Left lung (tissue), 10 donors: ENCODE results near the gene UBP1. TPM values are rescaled to one million over a fixed set of nuclear protein-coding genes. Genes with fewer than 3 reads are reported as not detected.
"Not testable (repeated sequence)": the region's sequence is repeated elsewhere in the genome, so short reads cannot be mapped to it uniquely, and the experiment has no call there.

ENCODE experiments used
- ATAC-seq: fragments of 200-7000 bp; cut with Tn5 transposase; one replicate; pipeline ENCODE4 v1.9.1; 2020; ENCODE audit warnings: moderate library complexity
- DNase-seq, 4 donors: peaks; one replicate each; pipeline ENCODE4 v3.0.0-alpha.2; 2013 to 2020
- H3K27ac ChIP-seq, 2 donors: fragments of 200-600 bp; sonication (generic) in 1 of 2; one replicate each; pipeline versions ENCODE4 v1.5.0 to v1.8.0; 2020 to 2021
- H3K27me3 ChIP-seq, 2 donors: fragments of 200-600 bp; sonication (generic) in 1 of 2; one replicate each; pipeline versions ENCODE4 v1.5.0 to v1.8.0; 2020 to 2021
- H3K36me3 ChIP-seq, 2 donors: fragments of 200-600 bp; sonication (generic) in 1 of 2; one replicate each; pipeline versions ENCODE4 v1.5.0 to v1.8.0; 2020 to 2021
- H3K4me1 ChIP-seq, 2 donors: fragments of 200-600 bp; one replicate each; pipeline ENCODE4 v1.8.0; 2021
- H3K4me3 ChIP-seq, 2 donors: fragments of 200-600 bp; sonication (generic) in 1 of 2; one replicate each; pipeline versions ENCODE4 v1.5.0 to v1.8.0; 2020 to 2021; ENCODE audit warnings: mild to moderate bottlenecking in 1 of 2
- H3K9me3 ChIP-seq, 2 donors: fragments of 200-600 bp; sonication (generic) in 1 of 2; one replicate each; pipeline versions ENCODE4 v1.5.0 to v1.8.0; 2020 to 2021
- intact Hi-C, 2 donors: fragments of 100-400 bp; cut with DNase I; formaldehyde crosslinking; loops; one replicate each; pipeline versions ENCODE4 v1.11.2 to v1.14.2; 2022
- polyA plus RNA-seq, 6 donors: library from polyadenylated mRNA; unstranded; fragments of 120-200 nt; gene quantifications; one replicate each; pipeline ENCODE4 v1.2.1, GENCODE V29; 2013; ENCODE audit not compliant: insufficient read length in 6 of 6
- total RNA-seq, 2 donors: library from RNA; stranded (reverse); fragmentation: NEBNext Ultra II Directional; extraction: Animal tissue kit (Norgen Biotek cat#: 25700); gene quantifications; one replicate each; pipeline ENCODE4 v1.2.1, GENCODE V29; 2021
- TF ChIP-seq, protein P1 (sequence below), 2 donors: fragments of 200-600 bp; sonication (generic) in 1 of 2; IDR thresholded peaks; one replicate each; pipeline versions ENCODE4 v1.5.0 to v1.8.0; 2021; ENCODE audit warnings: antibody characterized with exemption in 2 of 2
- donor health status: DM: no; HTN: yes; CAD: no.
- donor health status: DM: no; HTN: no; CAD: no.

UBP1 gene
- total and polyA plus RNA-seq, 8 donors: 60.9 to 135 (median 124) TPM

DNA sequence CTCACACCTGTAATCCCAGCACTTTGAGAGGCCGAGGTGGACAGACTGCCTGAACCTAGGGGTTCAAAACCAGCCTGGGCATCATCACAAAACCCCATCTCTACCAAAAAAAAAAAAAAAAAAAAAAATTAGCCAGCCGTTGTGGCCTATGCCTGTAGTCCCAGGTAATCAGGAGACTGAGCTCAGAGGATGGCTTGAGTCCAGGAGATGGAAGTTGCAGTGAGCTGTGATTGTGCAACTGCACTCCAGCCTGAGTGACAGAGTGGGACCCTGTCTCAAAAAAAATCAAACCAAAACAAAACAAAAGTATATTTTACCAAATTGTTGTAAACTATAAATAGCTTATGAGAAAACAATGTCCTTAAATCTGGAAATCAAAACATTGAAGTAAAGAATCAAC lies 34.7 kb upstream of the UBP1 start:
- no peak overlapping the region for H3K27ac ChIP-seq
- intact Hi-C loops: no loop called here
- H3K9me3 ChIP-seq: no peaks in the 10 kb centered on the region
- DNase-seq (no peak), ATAC-seq (no peak)
- H3K4me3 ChIP-seq: no peak overlapping the region
- no peaks in the 10 kb centered on the region for H3K27me3 ChIP-seq
- TF ChIP-seq, protein P1, sequence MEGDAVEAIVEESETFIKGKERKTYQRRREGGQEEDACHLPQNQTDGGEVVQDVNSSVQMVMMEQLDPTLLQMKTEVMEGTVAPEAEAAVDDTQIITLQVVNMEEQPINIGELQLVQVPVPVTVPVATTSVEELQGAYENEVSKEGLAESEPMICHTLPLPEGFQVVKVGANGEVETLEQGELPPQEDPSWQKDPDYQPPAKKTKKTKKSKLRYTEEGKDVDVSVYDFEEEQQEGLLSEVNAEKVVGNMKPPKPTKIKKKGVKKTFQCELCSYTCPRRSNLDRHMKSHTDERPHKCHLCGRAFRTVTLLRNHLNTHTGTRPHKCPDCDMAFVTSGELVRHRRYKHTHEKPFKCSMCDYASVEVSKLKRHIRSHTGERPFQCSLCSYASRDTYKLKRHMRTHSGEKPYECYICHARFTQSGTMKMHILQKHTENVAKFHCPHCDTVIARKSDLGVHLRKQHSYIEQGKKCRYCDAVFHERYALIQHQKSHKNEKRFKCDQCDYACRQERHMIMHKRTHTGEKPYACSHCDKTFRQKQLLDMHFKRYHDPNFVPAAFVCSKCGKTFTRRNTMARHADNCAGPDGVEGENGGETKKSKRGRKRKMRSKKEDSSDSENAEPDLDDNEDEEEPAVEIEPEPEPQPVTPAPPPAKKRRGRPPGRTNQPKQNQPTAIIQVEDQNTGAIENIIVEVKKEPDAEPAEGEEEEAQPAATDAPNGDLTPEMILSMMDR (IDR thresholded peaks at IDR 0.05): no peak
- H3K36me3 ChIP-seq: no peaks in the 10 kb centered on the region
- H3K4me1 ChIP-seq: no peaks in the 10 kb centered on the region

DNA sequence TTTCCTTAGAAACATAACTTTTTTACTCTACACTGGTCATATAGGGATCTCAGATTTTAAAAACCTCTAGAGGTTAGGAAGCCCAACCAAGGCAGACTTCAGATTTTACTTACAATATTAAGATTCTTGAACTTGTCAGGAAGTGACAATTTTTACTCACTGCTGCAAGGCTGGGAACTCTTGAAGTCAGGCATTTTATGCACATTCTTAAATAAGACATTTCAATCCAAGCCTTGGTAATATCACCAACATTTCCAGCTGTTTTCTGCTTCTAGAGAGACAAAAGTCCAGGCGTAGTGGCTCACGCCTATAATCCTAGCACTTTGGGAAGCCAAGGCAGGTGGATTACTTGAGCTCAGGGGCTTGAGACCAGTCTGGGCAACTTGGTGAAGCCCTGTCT lies 33.6 kb upstream of the UBP1 start:
- TF ChIP-seq, protein P1 (IDR thresholded peaks at IDR 0.05): no peak
- intact Hi-C loops: no loop called here
- Histone ChIP-seq H3K9me3 (no peaks in the 10 kb centered on the region), H3K4me3 (no peak overlapping the region), H3K27ac (no peak overlapping the region), H3K27me3 (no peaks in the 10 kb centered on the region), H3K36me3 (no peaks in the 10 kb centered on the region), H3K4me1 (no peaks in the 10 kb centered on the region)
- DNase-seq: no peak
- ATAC-seq: no peak

DNA sequence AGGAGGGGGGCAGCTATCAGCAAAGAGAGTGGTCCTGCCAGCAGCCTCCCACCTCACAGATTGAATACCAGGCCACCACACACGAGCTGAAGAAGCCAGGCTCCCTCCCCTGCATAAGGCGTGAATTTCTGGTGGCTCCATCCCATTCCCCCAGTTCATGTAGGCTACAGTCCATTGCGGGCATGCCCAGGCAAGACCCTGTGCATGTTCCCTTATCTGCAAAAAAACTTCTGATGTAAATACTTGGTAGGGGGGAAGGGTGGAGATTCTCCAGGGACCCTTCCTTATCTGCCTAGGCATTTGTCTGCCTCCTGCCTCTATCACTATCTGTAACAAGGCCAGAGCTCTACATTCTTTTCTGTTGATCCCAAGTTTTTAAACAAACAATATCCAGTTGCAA lies 27.6 kb upstream of the UBP1 start:
- DNase-seq: no peak
- H3K27me3 ChIP-seq: no peaks in the 10 kb centered on the region
- H3K36me3 ChIP-seq: no peaks in the 10 kb centered on the region
- no peaks in the 10 kb centered on the region for H3K4me1 ChIP-seq
- H3K4me3 ChIP-seq: no peak overlapping the region
- peaks cover 0 to 5% of the 10 kb centered on the region in 2 donors for H3K9me3 ChIP-seq
- no peak overlapping the region for H3K27ac ChIP-seq
- no peak for ATAC-seq
- TF ChIP-seq, protein P1 (IDR thresholded peaks at IDR 0.05): no peak
- intact Hi-C loops: no loop called here

DNA sequence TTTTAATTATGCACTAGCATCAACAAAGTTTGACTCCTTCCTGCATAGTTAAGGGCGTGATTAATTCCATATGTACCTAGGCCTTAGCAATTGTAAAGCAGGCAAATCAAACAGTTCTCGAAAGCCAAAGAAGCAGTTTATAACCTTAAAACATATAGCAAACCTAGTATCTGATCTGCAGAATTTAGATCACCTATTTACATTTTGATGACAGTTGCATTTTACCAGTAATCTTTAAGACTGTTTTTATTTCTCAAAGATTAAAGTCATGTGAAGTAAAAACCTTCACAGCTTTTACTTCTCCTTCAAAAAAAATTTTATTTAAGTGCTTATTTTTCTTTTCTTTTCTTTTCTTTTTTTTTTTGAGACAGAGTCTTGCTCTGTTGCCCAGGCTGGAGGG lies 20.9 kb upstream of the UBP1 start:
- H3K9me3 ChIP-seq: peaks cover 0 to 40% of the 10 kb centered on the region in 2 donors
- H3K27me3 ChIP-seq: no peaks in the 10 kb centered on the region
- no peaks in the 10 kb centered on the region for H3K36me3 ChIP-seq
- intact Hi-C loops: no loop called here
- DNase-seq (no peak), ATAC-seq (no peak)
- TF ChIP-seq, protein P1 (IDR thresholded peaks at IDR 0.05): no peak
- no peak overlapping the region for H3K27ac ChIP-seq
- H3K4me1 ChIP-seq: no peaks in the 10 kb centered on the region
- no peak overlapping the region for H3K4me3 ChIP-seq

DNA sequence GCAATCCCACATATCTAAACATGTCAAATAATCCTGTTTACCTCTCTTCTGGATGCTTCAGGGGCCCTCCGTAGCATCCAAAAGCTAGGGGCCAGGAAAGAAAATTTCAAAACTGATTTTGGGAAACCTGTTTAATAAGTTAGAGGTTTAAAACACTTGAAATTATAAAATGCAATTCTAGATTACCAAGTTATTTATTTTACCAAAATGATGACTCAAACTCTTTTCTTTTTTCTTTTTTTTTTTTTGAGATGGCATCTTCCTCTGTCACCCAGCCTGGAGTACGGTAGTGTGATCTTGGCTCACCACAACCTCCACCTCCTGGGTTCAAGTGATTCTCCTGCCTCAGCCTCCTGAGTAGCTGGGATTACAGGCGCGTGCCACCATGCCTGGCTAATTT lies 19.4 kb upstream of the UBP1 start:
- H3K27ac ChIP-seq, ATAC-seq, H3K4me1 ChIP-seq, DNase-seq, intact Hi-C loops, H3K36me3 ChIP-seq, H3K27me3 ChIP-seq, H3K4me3 ChIP-seq: not testable (repeated sequence)
- H3K9me3 ChIP-seq: peaks cover 0 to 40% of the 10 kb centered on the region in 2 donors

DNA sequence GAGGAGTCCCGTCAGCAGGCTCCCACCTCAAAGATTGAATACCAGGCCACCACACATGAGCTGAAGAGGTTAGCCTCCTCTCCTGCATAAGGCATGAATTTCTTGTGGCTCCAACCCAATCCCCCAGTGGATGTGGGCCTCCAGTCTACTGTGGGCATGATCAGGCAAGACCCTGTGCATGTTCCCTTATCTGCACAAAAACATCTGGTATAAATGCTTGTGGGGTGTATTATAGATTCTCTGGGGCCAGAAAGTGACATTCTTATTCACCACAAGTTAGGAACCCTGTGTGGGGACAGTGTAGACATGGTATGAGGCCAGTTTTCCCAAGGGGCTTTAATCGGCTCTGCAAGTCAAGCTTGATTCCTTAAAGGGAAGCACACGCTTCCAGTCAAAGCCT lies 18.2 kb upstream of the UBP1 start:
- ATAC-seq (no peak), DNase-seq (no peak)
- Histone ChIP-seq H3K4me1 (no peaks in the 10 kb centered on the region), H3K9me3 (peaks cover 0 to 46% of the 10 kb centered on the region in 2 donors), H3K4me3 (no peak overlapping the region), H3K27me3 (no peaks in the 10 kb centered on the region), H3K27ac (no peak overlapping the region), H3K36me3 (no peaks in the 10 kb centered on the region)
- TF ChIP-seq, protein P1 (IDR thresholded peaks at IDR 0.05): no peak
- intact Hi-C loops: no loop called here
